HFFc6 (cell line): ENCODE results near the gene SBF2. TPM values are rescaled to one million over a fixed set of nuclear protein-coding genes. Genes with fewer than 3 reads are reported as not detected.

Experiments
- DNase-seq: peaks from one replicate; pipeline ENCODE4 v3.0.0-alpha.2; 2018
- H3K27ac Mint-ChIP-seq: 2 replicates; pipeline ENCODE4 v1.8.0; 2020; ENCODE audit warnings: mild to moderate bottlenecking, mixed read lengths
- H3K27me3 Mint-ChIP-seq: 2 replicates; pipeline ENCODE4 v1.8.0; 2021; ENCODE audit warnings: mild to moderate bottlenecking, moderate library complexity, mixed read lengths; ENCODE audit not compliant: insufficient read depth
- H3K36me3 Mint-ChIP-seq: 2 replicates; pipeline ENCODE4 v1.8.0; 2021; ENCODE audit warnings: low read depth, mixed read lengths
- H3K4me1 Mint-ChIP-seq: 2 replicates; pipeline ENCODE4 v1.8.0; 2020; ENCODE audit warnings: low read depth, mixed read lengths
- H3K4me3 Mint-ChIP-seq: 2 replicates; pipeline ENCODE4 v1.8.0; 2020; ENCODE audit warnings: mild to moderate bottlenecking, moderate library complexity, mixed read lengths
- H3K9me3 Mint-ChIP-seq: 2 replicates; pipeline ENCODE4 v1.8.0; 2020; ENCODE audit warnings: mild to moderate bottlenecking, mixed read lengths
- total RNA-seq, 6 experiments: library from RNA; stranded (reverse); fragmentation: NEBNext Ultra II Directional; extraction: Animal tissue kit (Norgen Biotek cat#: 25700); gene quantifications; 2 replicates in 1 of 6; 3 replicates in 5 of 6; pipeline ENCODE4 v1.2.3, GENCODE V29; 2021
- TF ChIP-seq, protein P1 (sequence below): fragments of 200-600 bp; sonication (generic); IDR thresholded peaks from 2 replicates; pipeline ENCODE4 v1.5.0; 2021; ENCODE audit warnings: antibody characterized with exemption, mild to moderate bottlenecking

SBF2 gene
- total RNA-seq, 6 experiments from 2014 or later = 25.2 to 36.0 (median 30.7) TPM

DNA sequence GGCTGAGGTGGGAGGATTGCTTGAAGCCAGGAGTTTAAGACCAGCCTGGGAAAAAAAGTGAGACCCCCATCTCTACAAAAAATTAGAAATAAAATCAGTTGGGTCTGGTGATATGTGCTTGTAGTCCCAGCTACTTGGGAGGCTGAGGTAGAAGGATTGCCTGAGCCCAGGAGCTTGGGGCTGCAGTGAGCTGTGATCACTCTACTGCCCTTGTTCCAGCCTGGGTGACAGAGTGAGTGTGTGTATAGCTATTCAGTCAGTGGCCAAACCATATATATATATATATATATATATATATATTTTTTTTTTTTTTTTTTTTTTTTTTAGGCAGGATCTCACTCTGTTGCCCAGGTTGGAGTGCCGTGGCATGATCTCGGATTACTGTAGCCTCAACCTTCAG, 35.3 kb upstream of the SBF2 start:
- DNase-seq = peak; percentile 41
- H3K27ac Mint-ChIP-seq = peak overlapping the region; percentile 84

DNA sequence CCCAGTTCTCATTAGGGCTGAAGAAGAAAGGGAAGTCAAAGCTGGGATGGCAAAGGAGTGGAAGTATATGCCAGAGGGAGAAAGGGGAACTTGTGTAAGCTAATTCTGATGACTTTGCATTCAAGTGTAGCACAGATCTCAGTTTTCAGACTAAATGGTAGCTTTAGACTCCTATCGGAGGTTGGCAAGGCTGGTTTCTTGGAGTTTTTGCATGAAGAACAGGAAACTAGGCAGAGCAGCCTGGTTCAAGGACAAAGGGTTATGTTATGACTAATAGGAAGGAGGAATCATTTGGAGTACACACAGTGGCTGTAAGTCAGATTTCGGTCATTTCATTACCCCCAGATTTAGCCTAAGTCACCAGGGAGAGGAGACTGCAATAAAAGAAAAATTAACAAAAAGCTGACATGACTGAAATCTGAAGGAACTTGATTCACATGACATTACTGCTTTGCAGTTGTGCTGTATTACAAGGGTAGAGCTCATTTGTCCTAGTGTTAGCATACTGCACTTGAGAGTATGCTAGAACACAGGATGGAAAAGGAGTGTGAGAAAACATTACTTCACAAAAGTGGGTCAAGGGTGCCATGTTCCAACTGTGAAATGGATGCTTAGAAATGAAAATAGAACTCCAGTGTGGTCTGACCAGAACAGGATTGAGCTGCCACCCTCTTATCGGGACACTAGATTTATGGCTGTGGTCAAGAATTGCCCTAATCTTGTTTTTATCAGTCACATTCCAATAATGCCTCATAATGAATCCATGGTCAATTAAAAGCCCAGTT, 34.5 kb upstream of the SBF2 start:
- Mint-ChIP-seq H3K27ac (peak overlapping the region; percentile 83), H3K36me3 (no peaks in the 10 kb centered on the region), H3K27me3 (peaks cover 2% of the 10 kb centered on the region; the same call in 1 of the 2 replicates), H3K4me3 (peak overlapping the region; percentile 50), H3K9me3 (no peaks in the 10 kb centered on the region), H3K4me1 (peaks cover 86% of the 10 kb centered on the region)
- DNase-seq = peak; percentile 85
- TF ChIP-seq, protein P1, sequence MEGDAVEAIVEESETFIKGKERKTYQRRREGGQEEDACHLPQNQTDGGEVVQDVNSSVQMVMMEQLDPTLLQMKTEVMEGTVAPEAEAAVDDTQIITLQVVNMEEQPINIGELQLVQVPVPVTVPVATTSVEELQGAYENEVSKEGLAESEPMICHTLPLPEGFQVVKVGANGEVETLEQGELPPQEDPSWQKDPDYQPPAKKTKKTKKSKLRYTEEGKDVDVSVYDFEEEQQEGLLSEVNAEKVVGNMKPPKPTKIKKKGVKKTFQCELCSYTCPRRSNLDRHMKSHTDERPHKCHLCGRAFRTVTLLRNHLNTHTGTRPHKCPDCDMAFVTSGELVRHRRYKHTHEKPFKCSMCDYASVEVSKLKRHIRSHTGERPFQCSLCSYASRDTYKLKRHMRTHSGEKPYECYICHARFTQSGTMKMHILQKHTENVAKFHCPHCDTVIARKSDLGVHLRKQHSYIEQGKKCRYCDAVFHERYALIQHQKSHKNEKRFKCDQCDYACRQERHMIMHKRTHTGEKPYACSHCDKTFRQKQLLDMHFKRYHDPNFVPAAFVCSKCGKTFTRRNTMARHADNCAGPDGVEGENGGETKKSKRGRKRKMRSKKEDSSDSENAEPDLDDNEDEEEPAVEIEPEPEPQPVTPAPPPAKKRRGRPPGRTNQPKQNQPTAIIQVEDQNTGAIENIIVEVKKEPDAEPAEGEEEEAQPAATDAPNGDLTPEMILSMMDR = no peak

More for the DNA sequence above, 35.3 kb upstream of the SBF2 start:
- Mint-ChIP-seq H3K4me3 (peak overlapping the region; percentile 50; the same call in 1 of the 2 replicates), H3K36me3 (no peaks in the 10 kb centered on the region), H3K4me1 (peaks cover 78% of the 10 kb centered on the region), H3K27me3 (peaks cover 2% of the 10 kb centered on the region; the same call in 1 of the 2 replicates), H3K9me3 (no peaks in the 10 kb centered on the region)
- TF ChIP-seq, protein P1 = no peak

DNA sequence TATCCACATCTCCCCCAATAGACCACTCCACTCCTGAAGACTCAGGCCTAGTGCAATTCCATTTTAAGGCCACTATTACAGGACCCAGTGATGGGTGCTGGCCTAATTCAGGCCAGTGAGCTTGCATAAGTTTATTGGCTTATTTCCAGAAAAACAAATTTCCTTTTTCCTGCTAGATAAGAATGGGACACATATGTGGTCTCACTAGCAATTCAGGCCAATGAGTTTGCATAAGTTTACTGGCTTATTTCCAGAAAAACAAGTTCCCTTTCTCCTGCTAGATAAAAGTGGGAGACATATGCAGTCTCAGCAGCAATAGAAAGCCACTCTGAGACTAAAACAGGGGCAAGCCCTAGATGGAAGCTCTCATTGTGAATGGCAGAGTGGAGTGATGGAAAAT, 33.2 kb upstream of the SBF2 start:
- TF ChIP-seq, protein P1 = no peak
- Mint-ChIP-seq H3K36me3 (no peaks in the 10 kb centered on the region), H3K4me3 (no peak overlapping the region), H3K27ac (peak overlapping the region; percentile 94; the same call in 1 of the 2 replicates), H3K9me3 (no peaks in the 10 kb centered on the region), H3K27me3 (peaks cover 2% of the 10 kb centered on the region; the same call in 1 of the 2 replicates), H3K4me1 (peaks cover 99% of the 10 kb centered on the region)
- no peak for DNase-seq

DNA sequence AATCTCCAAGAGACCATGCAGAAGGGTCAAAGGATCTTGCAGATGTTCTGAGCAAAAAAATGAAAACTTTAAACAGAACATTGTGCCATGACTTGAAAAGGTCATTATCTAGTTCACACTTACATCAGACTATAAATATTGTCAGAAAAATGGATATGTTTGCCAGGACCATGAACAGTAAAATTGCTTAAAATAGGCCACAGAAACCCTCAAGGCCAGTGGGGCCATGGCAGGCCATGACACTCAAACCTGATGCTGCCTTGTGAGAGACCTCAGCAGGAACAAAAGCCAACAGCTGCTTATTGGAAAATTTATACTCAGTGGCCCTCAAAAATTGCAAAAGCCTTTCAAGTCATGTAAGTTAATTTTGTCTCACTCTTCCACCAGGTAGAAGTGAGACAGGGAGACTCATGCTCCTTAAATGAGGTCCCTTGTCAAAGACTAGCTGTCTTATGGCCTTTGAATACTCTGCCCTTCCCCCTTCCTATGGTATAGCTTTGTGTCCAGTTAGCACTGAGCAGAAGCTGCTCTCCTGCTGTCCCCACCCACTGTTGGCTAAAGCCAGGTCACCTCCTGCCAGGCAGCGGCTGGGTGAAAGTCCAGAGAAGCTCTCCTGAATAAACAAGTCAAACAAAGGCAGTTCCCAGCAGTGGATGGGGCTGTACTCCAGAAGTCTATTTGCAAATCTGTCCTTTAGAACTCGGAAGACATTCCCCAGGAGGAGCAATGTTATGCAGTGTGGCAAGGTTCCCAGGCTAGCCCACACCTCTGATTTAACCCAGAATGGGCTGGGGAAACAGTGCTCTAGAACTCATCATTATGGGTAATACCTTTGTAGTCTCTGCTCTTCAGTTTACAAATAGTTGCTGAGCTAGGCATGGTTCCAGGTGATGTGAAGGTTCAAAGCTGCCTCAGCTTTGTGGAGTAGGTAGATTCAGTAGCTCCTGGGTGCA, 32.3 kb upstream of the SBF2 start:
- H3K36me3 Mint-ChIP-seq = no peaks in the 10 kb centered on the region
- peak overlapping the region; percentile 94 for H3K27ac Mint-ChIP-seq
- no peaks in the 10 kb centered on the region for H3K9me3 Mint-ChIP-seq
- TF ChIP-seq, protein P1 = no peak
- H3K27me3 Mint-ChIP-seq = no peaks in the 10 kb centered on the region
- H3K4me3 Mint-ChIP-seq = peak overlapping the region; percentile 55
- no peak for DNase-seq
- H3K4me1 Mint-ChIP-seq = peaks cover 96% of the 10 kb centered on the region

DNA sequence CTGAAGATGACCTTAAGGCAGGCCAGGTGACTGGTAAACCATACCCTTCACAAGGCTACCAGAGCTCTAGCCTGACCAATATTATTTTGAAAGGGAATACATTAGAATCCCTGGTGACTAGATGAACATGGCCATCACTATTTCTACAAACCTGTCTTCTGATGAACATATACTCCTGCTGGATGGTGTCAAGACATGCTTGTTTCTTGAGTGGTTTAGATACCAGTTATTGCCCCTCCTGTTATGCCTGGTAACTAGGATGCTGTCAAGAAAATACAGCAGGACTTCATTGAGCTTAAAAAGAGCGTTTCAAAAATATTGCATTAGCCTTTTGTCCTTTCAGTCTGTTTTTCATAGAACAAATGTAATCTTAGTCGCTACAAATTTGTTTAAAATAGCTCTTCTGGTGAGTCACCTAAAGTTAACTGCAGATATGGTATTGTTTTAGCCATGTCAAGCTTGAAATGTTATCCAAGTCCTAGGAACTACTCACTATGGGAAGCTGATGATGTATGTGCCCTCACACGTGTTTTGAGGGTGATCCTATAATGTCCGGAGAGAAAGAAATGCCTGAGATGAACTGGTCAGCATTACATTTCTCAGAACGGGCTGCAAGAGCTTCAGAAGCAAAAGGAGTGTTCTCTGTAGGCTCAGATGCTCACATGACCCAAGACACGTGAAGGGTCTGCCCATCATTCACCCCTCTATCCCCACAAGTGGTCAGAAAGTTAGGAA, 31.4 kb upstream of the SBF2 start:
- Mint-ChIP-seq H3K27me3 (no peaks in the 10 kb centered on the region), H3K36me3 (no peaks in the 10 kb centered on the region), H3K27ac (peak overlapping the region; percentile 94), H3K4me1 (peaks cover 92% of the 10 kb centered on the region), H3K4me3 (peak overlapping the region; percentile 55), H3K9me3 (no peaks in the 10 kb centered on the region)
- TF ChIP-seq, protein P1 = no peak
- DNase-seq = peak; percentile 86
